ENCODE measurements around the gene OOSP4A.
"Not testable (repeated sequence)": the region's sequence is repeated elsewhere in the genome, so short reads cannot be mapped to it uniquely, and the experiment has no call there.

Gene OOSP4A

GRCh38 chr11:59967677-59968394, 4.0 kb downstream of the OOSP4A start:
- Histone ChIP-seq H3K4me1 (no peaks in the 10 kb centered on the region), H3K4me2 (ENCODE audit: low read length) (no peak overlapping the region), H2AFZ (no peak overlapping the region), H3K9me3 (ENCODE audit: control insufficient read depth, low read length) (no peaks in the 10 kb centered on the region), H3K36me3 (ENCODE audit: control insufficient read depth, insufficient read depth, low read length) (no peaks in the 10 kb centered on the region), H3K4me3 (ENCODE audit: low read depth, low read length) (no peak overlapping the region), H3K27me3 (ENCODE audit: control insufficient read depth, insufficient read depth, low read length) (no peaks in the 10 kb centered on the region), H3K79me2 (no peaks in the 10 kb centered on the region), H3K9ac (no peak overlapping the region), H3K27ac (no peak overlapping the region)
- no peak for TF ChIP-seq CTCF (IDR thresholded peaks at IDR 0.05)

GRCh38 chr11:59968395-59968783, 4.6 kb downstream of the OOSP4A start:
- no peak for TF ChIP-seq CTCF (IDR thresholded peaks at IDR 0.05)

GRCh38 chr11:59973097-59973496, 9.3 kb downstream of the OOSP4A start:
- Histone ChIP-seq H3K4me3 (ENCODE audit: low read depth, low read length) (no peak overlapping the region), H3K79me2 (no peaks in the 10 kb centered on the region), H3K9ac (no peak overlapping the region), H2AFZ (no peak overlapping the region), H3K27ac (no peak overlapping the region), H3K4me1 (no peaks in the 10 kb centered on the region), H3K9me3 (ENCODE audit: control insufficient read depth, low read length) (no peaks in the 10 kb centered on the region), H3K4me2 (ENCODE audit: low read length) (no peak overlapping the region), H3K27me3 (ENCODE audit: control insufficient read depth, insufficient read depth, low read length) (no peaks in the 10 kb centered on the region), H3K36me3 (ENCODE audit: control insufficient read depth, insufficient read depth, low read length) (no peaks in the 10 kb centered on the region)
- TF ChIP-seq CTCF (IDR thresholded peaks at IDR 0.05), result no peak

More at GRCh38 chr11:59968395-59968783, 4.6 kb downstream of the OOSP4A start:
- H3K27me3 ChIP-seq (ENCODE audit: control insufficient read depth, insufficient read depth, low read length), result no peaks in the 10 kb centered on the region
- no peak overlapping the region for H3K27ac ChIP-seq
- H3K9me3 ChIP-seq (ENCODE audit: control insufficient read depth, low read length), result no peaks in the 10 kb centered on the region
- no peak overlapping the region for H3K4me2 ChIP-seq (ENCODE audit: low read length)
- H3K79me2 ChIP-seq, result no peaks in the 10 kb centered on the region
- H3K9ac ChIP-seq, result no peak overlapping the region
- H3K4me1 ChIP-seq, result no peaks in the 10 kb centered on the region
- H3K4me3 ChIP-seq (ENCODE audit: low read depth, low read length), result no peak overlapping the region
- no peaks in the 10 kb centered on the region for H3K36me3 ChIP-seq (ENCODE audit: control insufficient read depth, insufficient read depth, low read length)
- H2AFZ ChIP-seq, result no peak overlapping the region

GRCh38 chr11:59981106-59981770, 17.4 kb downstream of the OOSP4A start:
- Histone ChIP-seq H3K27ac (no peak overlapping the region), H3K79me2 (no peaks in the 10 kb centered on the region), H2AFZ (no peak overlapping the region), H3K4me1 (no peaks in the 10 kb centered on the region), H3K9me3 (ENCODE audit: control insufficient read depth, low read length) (no peaks in the 10 kb centered on the region), H3K4me3 (ENCODE audit: low read depth, low read length) (no peak overlapping the region), H3K9ac (no peak overlapping the region), H3K4me2 (ENCODE audit: low read length) (no peak overlapping the region), H3K36me3 (ENCODE audit: control insufficient read depth, insufficient read depth, low read length) (no peaks in the 10 kb centered on the region), H3K27me3 (ENCODE audit: control insufficient read depth, insufficient read depth, low read length) (no peaks in the 10 kb centered on the region)
- TF ChIP-seq CTCF (IDR thresholded peaks at IDR 0.05), result no peak

GRCh38 chr11:59982037-59982436, 18.2 kb downstream of the OOSP4A start:
- H3K9ac ChIP-seq; H3K79me2 ChIP-seq; H2AFZ ChIP-seq; H3K4me2 ChIP-seq (ENCODE audit: low read length); H3K4me1 ChIP-seq; H3K36me3 ChIP-seq (ENCODE audit: control insufficient read depth, insufficient read depth, low read length); H3K9me3 ChIP-seq (ENCODE audit: control insufficient read depth, low read length); H3K27me3 ChIP-seq (ENCODE audit: control insufficient read depth, insufficient read depth, low read length); H3K4me3 ChIP-seq (ENCODE audit: low read depth, low read length); H3K27ac ChIP-seq: not testable (repeated sequence)

Data from parathyroid adenoma (tissue), 2 donors.